Upper lobe of left lung (tissue), 4 donors: ENCODE measurements around the gene TYRP1.

Source experiments
- CTCF ChIP-seq, 6 experiments: fragments of 450-650 bp in 4 of 6; fragments of 200-600 bp in 2 of 6; sonication (generic) in 2 of 6; IDR thresholded peaks; one replicate each; pipeline ENCODE4 v1.5.1; 2016 to 2019; ENCODE audit warnings: antibody characterized with exemption in 6 of 6
- POLR2A ChIP-seq, 4 donors: fragments of 450-650 bp; IDR thresholded peaks; one replicate each; pipeline ENCODE4 v1.5.1; 2016 to 2017; ENCODE audit warnings: antibody characterized with exemption in 4 of 4, mild to moderate bottlenecking in 2 of 4

GRCh38 chr9:12732971-12733370 lies 39.8 kb downstream of the TYRP1 start:
- TF ChIP-seq POLR2A (IDR thresholded peaks at IDR 0.05) (no peak), CTCF (IDR thresholded peaks at IDR 0.05) (no peak)
